Liver (tissue), 9 donors: ENCODE results near the gene NTF3. TPM values are rescaled to one million over a fixed set of nuclear protein-coding genes. Genes with fewer than 3 reads are reported as not detected.

Experiments
- DNase-seq: peaks from one replicate; pipeline ENCODE4 v3.0.0-alpha.2; 2017; ENCODE audit warnings: low spot score
- H3K27ac ChIP-seq, 2 donors: one replicate each; pipeline ENCODE4 v1.7.0; 2013; ENCODE audit warnings: inconsistent platforms in 2 of 2, low read length in 2 of 2, control low read depth in 1 of 2, low read depth in 1 of 2, mild to moderate bottlenecking in 1 of 2
- H3K27me3 ChIP-seq, 4 donors: one replicate each; pipeline versions ENCODE4 v1.6.1 to v1.7.0; 2013; ENCODE audit warnings: low read length in 3 of 4, inconsistent platforms in 1 of 4, mild to moderate bottlenecking in 1 of 4, moderate library complexity in 1 of 4; ENCODE audit not compliant: control insufficient read depth in 4 of 4, insufficient read depth in 4 of 4
- H3K36me3 ChIP-seq, 4 donors: one replicate each; pipeline versions ENCODE4 v1.6.1 to v1.7.0; 2013; ENCODE audit warnings: low read length in 3 of 4, mild to moderate bottlenecking in 3 of 4, low read depth in 1 of 4, moderate library complexity in 1 of 4; ENCODE audit not compliant: control insufficient read depth in 4 of 4, insufficient read depth in 3 of 4
- H3K4me1 ChIP-seq, 4 donors: one replicate each; pipeline versions ENCODE4 v1.6.1 to v1.7.0; 2013; ENCODE audit warnings: low read length in 3 of 4, mild to moderate bottlenecking in 3 of 4, moderate library complexity in 1 of 4; ENCODE audit not compliant: control insufficient read depth in 4 of 4, insufficient read depth in 4 of 4
- H3K4me3 ChIP-seq, 3 donors: one replicate each; pipeline versions ENCODE4 v1.6.1 to v1.7.0; 2013; ENCODE audit warnings: low read length in 3 of 3, control low read depth in 1 of 3, low read depth in 1 of 3, mild to moderate bottlenecking in 1 of 3
- H3K9ac ChIP-seq, 2 donors: one replicate each; pipeline ENCODE4 v1.7.0; 2013; ENCODE audit warnings: low read length in 2 of 2, mild to moderate bottlenecking in 2 of 2, moderate library complexity in 2 of 2, control low read depth in 1 of 2, low read depth in 1 of 2
- H3K9me3 ChIP-seq, 4 donors: one replicate each; pipeline versions ENCODE4 v1.6.1 to v1.7.0; 2013; ENCODE audit warnings: low read length in 3 of 4; ENCODE audit not compliant: control insufficient read depth in 4 of 4
- ATF3 ChIP-seq: IDR thresholded peaks from 2 replicates; pipeline ENCODE4 v1.6.1; 2016; ENCODE audit warnings: antibody characterized with exemption
- EGR1 ChIP-seq, 2 donors: IDR thresholded peaks; 2 replicates each; pipeline ENCODE4 v1.6.1; 2016 to 2018; ENCODE audit warnings: antibody characterized with exemption in 2 of 2, low read depth in 2 of 2
- JUND ChIP-seq, 2 donors: IDR thresholded peaks; 2 replicates each; pipeline ENCODE4 v1.6.1; 2016; ENCODE audit warnings: antibody characterized with exemption in 2 of 2
- MAX ChIP-seq: IDR thresholded peaks from 2 replicates; pipeline ENCODE4 v1.6.1; 2016; ENCODE audit warnings: antibody characterized with exemption
- NR2F2 ChIP-seq: IDR thresholded peaks from 2 replicates; pipeline ENCODE4 v1.6.1; 2016; ENCODE audit warnings: antibody characterized with exemption
- REST ChIP-seq: IDR thresholded peaks from 2 replicates; pipeline ENCODE4 v1.6.1; 2016; ENCODE audit warnings: antibody characterized with exemption, mild to moderate bottlenecking
- RXRA ChIP-seq, 2 donors: IDR thresholded peaks; 2 replicates each; pipeline ENCODE4 v1.6.1; 2017 to 2018; ENCODE audit warnings: antibody characterized with exemption in 2 of 2, mild to moderate bottlenecking in 1 of 2
- TAF1 ChIP-seq: conservative IDR thresholded peaks from 2 replicates; pipeline ENCODE4 v1.6.1; 2016; ENCODE audit warnings: antibody characterized with exemption, mild to moderate bottlenecking
- YY1 ChIP-seq: IDR thresholded peaks from 2 replicates; pipeline ENCODE4 v1.6.1; 2016; ENCODE audit warnings: antibody characterized with exemption, mild to moderate bottlenecking
- ZBTB33 ChIP-seq: IDR thresholded peaks from 2 replicates; pipeline ENCODE4 v1.6.1; 2016; ENCODE audit warnings: antibody characterized with exemption
- WGBS: extraction: QIAGEN DNeasy Blood & Tissue Kit; methylation state at CpG from one replicate; pipeline ENCODE4 v1.1.7; 2013; 5-methylcytosine and 5-hydroxymethylcytosine counted together
- polyA plus RNA-seq, 2 donors: library from polyadenylated mRNA; stranded (reverse) in 1 of 2; unstranded in 1 of 2; fragments of 200-250 nt in 1 of 2; fragments of >200 nt in 1 of 2; fragmentation: Nextera tagmentation in 1 of 2; extraction: Ambion mirVana in 1 of 2; gene quantifications; one replicate each; pipeline versions ENCODE4 v1.2.1 to v1.2.3, GENCODE V29; 2013 to 2015
- total RNA-seq, 2 donors: library from RNA; depleted of rRNA; stranded (reverse); fragments of >200 nt; gene quantifications; one replicate each; pipeline ENCODE4 v1.2.3, GENCODE V29; 2014
- TF ChIP-seq, protein P1 (sequence below): fragments of 150-350 bp; IDR thresholded peaks from 2 replicates; pipeline ENCODE4 v1.5.1; 2017; ENCODE audit warnings: improper control_type of control experiment, low read depth, low read length; ENCODE audit not compliant: missing input control
- donor health status: healthy.
- donor health status: healthy.
- donor health status: healthy.
- donor health status: healthy.
- donor health status: healthy.

The NTF3 gene
- total and polyA plus RNA-seq, 4 donors = 0.89 to 2.8 (median 1.5) TPM

DNA sequence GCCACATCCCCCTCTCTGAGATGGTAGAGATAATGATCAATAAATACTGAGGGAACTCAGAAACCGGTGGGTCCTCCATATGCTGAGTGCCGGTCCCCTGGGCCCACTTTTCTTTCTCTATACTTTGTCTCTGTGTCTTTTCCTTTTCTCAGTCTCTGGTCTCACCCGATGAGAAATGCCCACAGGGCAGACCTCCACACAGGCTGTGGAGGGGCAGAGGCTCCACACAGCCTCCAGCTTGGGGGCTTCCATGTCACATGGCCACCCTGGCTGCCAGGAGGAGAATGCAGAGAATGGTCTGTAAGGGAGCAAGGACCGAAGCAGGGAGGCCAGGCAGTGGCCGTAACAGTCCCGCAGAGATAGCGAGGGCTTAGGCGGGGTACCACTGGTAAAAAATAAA is 105.9 kb downstream of the NTF3 start:
- Histone ChIP-seq H3K36me3 (no peaks in the 10 kb centered on the region), H3K27ac (no peak overlapping the region), H3K9me3 (no peaks in the 10 kb centered on the region), H3K4me1 (no peaks in the 10 kb centered on the region), H3K9ac (no peak overlapping the region), H3K4me3 (no peak overlapping the region), H3K27me3 (no peaks in the 10 kb centered on the region)
- no peak for TF ChIP-seq REST
- no peak for TF ChIP-seq TAF1
- no peak for TF ChIP-seq RXRA (IDR thresholded peaks at IDR 0.05)
- no peak for TF ChIP-seq ATF3
- no peak for TF ChIP-seq EGR1 (IDR thresholded peaks at IDR 0.05; ENCODE audit: low read depth in 2 of 2)
- TF ChIP-seq NR2F2 = no peak
- TF ChIP-seq, protein P1, sequence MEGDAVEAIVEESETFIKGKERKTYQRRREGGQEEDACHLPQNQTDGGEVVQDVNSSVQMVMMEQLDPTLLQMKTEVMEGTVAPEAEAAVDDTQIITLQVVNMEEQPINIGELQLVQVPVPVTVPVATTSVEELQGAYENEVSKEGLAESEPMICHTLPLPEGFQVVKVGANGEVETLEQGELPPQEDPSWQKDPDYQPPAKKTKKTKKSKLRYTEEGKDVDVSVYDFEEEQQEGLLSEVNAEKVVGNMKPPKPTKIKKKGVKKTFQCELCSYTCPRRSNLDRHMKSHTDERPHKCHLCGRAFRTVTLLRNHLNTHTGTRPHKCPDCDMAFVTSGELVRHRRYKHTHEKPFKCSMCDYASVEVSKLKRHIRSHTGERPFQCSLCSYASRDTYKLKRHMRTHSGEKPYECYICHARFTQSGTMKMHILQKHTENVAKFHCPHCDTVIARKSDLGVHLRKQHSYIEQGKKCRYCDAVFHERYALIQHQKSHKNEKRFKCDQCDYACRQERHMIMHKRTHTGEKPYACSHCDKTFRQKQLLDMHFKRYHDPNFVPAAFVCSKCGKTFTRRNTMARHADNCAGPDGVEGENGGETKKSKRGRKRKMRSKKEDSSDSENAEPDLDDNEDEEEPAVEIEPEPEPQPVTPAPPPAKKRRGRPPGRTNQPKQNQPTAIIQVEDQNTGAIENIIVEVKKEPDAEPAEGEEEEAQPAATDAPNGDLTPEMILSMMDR = no peak
- no peak for TF ChIP-seq YY1
- TF ChIP-seq MAX = no peak
- TF ChIP-seq ZBTB33 = no peak
- no peak for TF ChIP-seq JUND (IDR thresholded peaks at IDR 0.05)
- DNase-seq = no peak
- WGBS = 85% methylated on average over 8 of the region's 8 CpGs
